Caco-2 (cell line): ENCODE results near the gene JADE2. TPM values are rescaled to one million over a fixed set of nuclear protein-coding genes. Genes with fewer than 3 reads are reported as not detected.
A peak's percentile ranks its signal among the peaks of the same experiment; 100 is the strongest.
"Not testable (repeated sequence)": the region's sequence is repeated elsewhere in the genome, so short reads cannot be mapped to it uniquely, and the experiment has no call there.

ENCODE experiments used
- BruUV-seq: library from RNA; stranded (reverse); fragments of 400-500 nt; replicated peaks from 2 replicates; lab custom pipeline; 2021; lab: Mats Ljungman, UMichigan
- CTCF ChIA-PET: fragments of 300-600 bp; sonication (Branson Sonifier 250); formaldehyde crosslinking; loops from one replicate; lab custom pipeline; 2022; ENCODE audit warnings: antibody characterized with exemption; lab: Charles Lee
- POLR2A ChIA-PET: fragments of 300-600 bp; sonication (Branson Sonifier 250); formaldehyde crosslinking; loops from one replicate; lab custom pipeline; 2022; ENCODE audit warnings: antibody characterized with exemption; lab: Charles Lee
- DNase-seq, 2 experiments: peaks; one replicate each; pipeline versions ENCODE4 v3.0.0 to v3.0.0-alpha.2; 2020 to 2022
- H3K27me3 ChIP-seq: replicated peaks from 2 replicates; pipeline ENCODE4 v1.6.0; 2011; ENCODE audit warnings: low read length; ENCODE audit not compliant: control insufficient read depth, insufficient read depth
- H3K36me3 ChIP-seq: 2 replicates; pipeline ENCODE4 v1.5.1; 2011; ENCODE audit warnings: low read length; ENCODE audit not compliant: control insufficient read depth, insufficient read depth
- H3K4me1 ChIP-seq: fragments of 250-450 bp; sonication (Bioruptor Pico); 2 replicates; pipeline ENCODE4 v1.5.1; 2020; ENCODE audit warnings: mild to moderate bottlenecking
- H3K4me3 ChIP-seq: 2 replicates; pipeline ENCODE4 v1.5.1; 2011; ENCODE audit warnings: low read depth, mild to moderate bottlenecking, control low read depth, low read length
- H3K9me3 ChIP-seq: fragments of 250-450 bp; sonication (Bioruptor Pico); 2 replicates; pipeline ENCODE4 v1.5.1; 2020; ENCODE audit warnings: mild to moderate bottlenecking, moderate library complexity
- H3K27ac Mint-ChIP-seq: one replicate; pipeline ENCODE4 v1.8.0; 2022; ENCODE audit warnings: mixed read lengths; ENCODE audit not compliant: unreplicated experiment
- H3K27me3 Mint-ChIP-seq: one replicate; pipeline ENCODE4 v1.8.0; 2022; ENCODE audit warnings: mixed read lengths; ENCODE audit not compliant: insufficient read depth, unreplicated experiment
- H3K36me3 Mint-ChIP-seq: one replicate; pipeline ENCODE4 v1.8.0; 2022; ENCODE audit warnings: mild to moderate bottlenecking, mixed read lengths; ENCODE audit not compliant: insufficient read depth, unreplicated experiment
- H3K4me1 Mint-ChIP-seq: one replicate; pipeline ENCODE4 v1.8.0; 2022; ENCODE audit warnings: low read depth, mixed read lengths; ENCODE audit not compliant: unreplicated experiment
- H3K4me3 Mint-ChIP-seq: one replicate; pipeline ENCODE4 v1.8.0; 2022; ENCODE audit warnings: mild to moderate bottlenecking, moderate library complexity, mixed read lengths; ENCODE audit not compliant: unreplicated experiment
- H3K9me3 Mint-ChIP-seq: one replicate; pipeline ENCODE4 v1.8.0; 2022; ENCODE audit warnings: mixed read lengths; ENCODE audit not compliant: unreplicated experiment
- CTCF ChIP-seq, 2 experiments: fragments of 200-600 bp in 1 of 2; IDR thresholded peaks; 1 replicate in 1 of 2; 2 replicates in 1 of 2; pipeline versions ENCODE4 v1.5.1 to v1.8.0; 2011 to 2022; ENCODE audit warnings: antibody characterized with exemption in 1 of 2, control low read depth in 1 of 2, inconsistent platforms in 1 of 2, low read depth in 1 of 2, low read length in 1 of 2, mild to moderate bottlenecking in 1 of 2, moderate library complexity in 1 of 2; ENCODE audit not compliant: insufficient read depth in 1 of 2, severe bottlenecking in 1 of 2, unreplicated experiment in 1 of 2
- intact Hi-C: fragments of 100-400 bp; cut with micrococcal nuclease; formaldehyde crosslinking; loops from one replicate; pipeline ENCODE4 v1.10.0; 2022; ENCODE audit not compliant: unreplicated experiment
- total RNA-seq: library from RNA; stranded (reverse); gene quantifications from 2 replicates; pipeline ENCODE4 v1.2.3, GENCODE V29; 2022

JADE2 gene
- total RNA-seq, 1 experiment from 2014 or later: 67.6 TPM

GRCh38 chr5:134550271-134551214, 25.1 kb downstream of the JADE2 start:
- Histone ChIP-seq H3K4me1 (no peaks in the 10 kb centered on the region), H3K36me3 (peaks cover 3% of the 10 kb centered on the region), H3K4me3 (no peak overlapping the region), H3K9me3 (no peaks in the 10 kb centered on the region), H3K27me3 (no peaks in the 10 kb centered on the region)
- no peaks in the 10 kb centered on the region for H3K27me3 Mint-ChIP-seq
- H3K27ac Mint-ChIP-seq: peak overlapping the region; percentile 30
- no TSS peak for BruUV-seq
- H3K9me3 Mint-ChIP-seq: no peaks in the 10 kb centered on the region
- H3K4me1 Mint-ChIP-seq: no peaks in the 10 kb centered on the region
- no peak for DNase-seq
- no peak for TF ChIP-seq CTCF (IDR thresholded peaks at IDR 0.05; ENCODE audit: insufficient read depth in 1 of 2, low read depth in 1 of 2, low read length in 1 of 2, severe bottlenecking in 1 of 2, unreplicated experiment in 1 of 2)
- H3K4me3 Mint-ChIP-seq: no peak overlapping the region
- ChIA-PET CTCF (no interaction called here), POLR2A (no interaction called here)
- peaks cover 49% of the 10 kb centered on the region for H3K36me3 Mint-ChIP-seq
- intact Hi-C loops: no loop called here

- Histone ChIP-seq H3K27me3 (no peaks in the 10 kb centered on the region), H3K9me3 (no peaks in the 10 kb centered on the region), H3K4me1 (no peaks in the 10 kb centered on the region), H3K4me3 (no peak overlapping the region), H3K36me3 (peaks cover 7% of the 10 kb centered on the region)
- no peak overlapping the region for H3K27ac Mint-ChIP-seq
- no peak overlapping the region for H3K4me3 Mint-ChIP-seq
- CTCF ChIA-PET: no interaction called here
- peaks cover 52% of the 10 kb centered on the region for H3K36me3 Mint-ChIP-seq
- H3K27me3 Mint-ChIP-seq: no peaks in the 10 kb centered on the region
- no peaks in the 10 kb centered on the region for H3K4me1 Mint-ChIP-seq
- no TSS peak for BruUV-seq
- intact Hi-C loops: no loop called here
- no peak for TF ChIP-seq CTCF (IDR thresholded peaks at IDR 0.05; ENCODE audit: insufficient read depth in 1 of 2, low read depth in 1 of 2, low read length in 1 of 2, severe bottlenecking in 1 of 2, unreplicated experiment in 1 of 2)
- POLR2A ChIA-PET: no interaction called here
- no peak for DNase-seq
- no peaks in the 10 kb centered on the region for H3K9me3 Mint-ChIP-seq
These were observed 26.4 kb downstream of the JADE2 start for GRCh38 chr5:134551901-134552300.

- H3K4me3 ChIP-seq: no peak overlapping the region
- Mint-ChIP-seq H3K9me3 (no peaks in the 10 kb centered on the region), H3K27me3 (no peaks in the 10 kb centered on the region), H3K36me3 (peaks cover 55% of the 10 kb centered on the region), H3K4me3 (no peak overlapping the region), H3K4me1 (no peaks in the 10 kb centered on the region), H3K27ac (no peak overlapping the region)
- no peaks in the 10 kb centered on the region for H3K9me3 ChIP-seq
- H3K27me3 ChIP-seq: no peaks in the 10 kb centered on the region
- ChIA-PET CTCF (no interaction called here), POLR2A (no interaction called here)
- DNase-seq: no peak
- TSS peak; percentile 23 for BruUV-seq
- no peaks in the 10 kb centered on the region for H3K4me1 ChIP-seq
- H3K36me3 ChIP-seq: peaks cover 7% of the 10 kb centered on the region
- TF ChIP-seq CTCF (IDR thresholded peaks at IDR 0.05; ENCODE audit: insufficient read depth in 1 of 2, low read depth in 1 of 2, low read length in 1 of 2, severe bottlenecking in 1 of 2, unreplicated experiment in 1 of 2): no peak
- intact Hi-C loops: no loop called here
These were observed 26.8 kb downstream of the JADE2 start for GRCh38 chr5:134552301-134552700.

- H3K27me3 Mint-ChIP-seq, POLR2A ChIA-PET, H3K4me3 ChIP-seq, BruUV-seq, H3K4me3 Mint-ChIP-seq, H3K27me3 ChIP-seq, H3K9me3 Mint-ChIP-seq, H3K27ac Mint-ChIP-seq, DNase-seq, H3K36me3 ChIP-seq, CTCF ChIA-PET, H3K4me1 ChIP-seq, H3K9me3 ChIP-seq, H3K4me1 Mint-ChIP-seq, intact Hi-C loops: not testable (repeated sequence)
- H3K36me3 Mint-ChIP-seq: peaks cover 55% of the 10 kb centered on the region
These were observed 27.2 kb downstream of the JADE2 start for GRCh38 chr5:134552716-134553115.
